Neural cell (in vitro differentiated cells): ENCODE measurements around the gene ELOVL1.

ENCODE experiments used
- EZH2 ChIP-seq: fragments of 200-600, 300-800 bp; shearing (Covaris generic), sonication (generic); IDR thresholded peaks from 2 replicates; pipeline ENCODE4 v1.6.1; 2014; ENCODE audit warnings: antibody characterized with exemption, low read length, borderline replicate concordance, mild to moderate bottlenecking; ENCODE audit not compliant: insufficient read depth, poor library complexity, severe bottlenecking
- RAD21 ChIP-seq: fragments of 450-650 bp; conservative IDR thresholded peaks from 2 replicates; pipeline ENCODE4 v1.6.1; 2014; ENCODE audit warnings: antibody characterized with exemption, mild to moderate bottlenecking, moderate library complexity
- TAF1 ChIP-seq: IDR thresholded peaks from 2 replicates; pipeline ENCODE4 v1.6.1; 2012; ENCODE audit warnings: low read depth

DNA sequence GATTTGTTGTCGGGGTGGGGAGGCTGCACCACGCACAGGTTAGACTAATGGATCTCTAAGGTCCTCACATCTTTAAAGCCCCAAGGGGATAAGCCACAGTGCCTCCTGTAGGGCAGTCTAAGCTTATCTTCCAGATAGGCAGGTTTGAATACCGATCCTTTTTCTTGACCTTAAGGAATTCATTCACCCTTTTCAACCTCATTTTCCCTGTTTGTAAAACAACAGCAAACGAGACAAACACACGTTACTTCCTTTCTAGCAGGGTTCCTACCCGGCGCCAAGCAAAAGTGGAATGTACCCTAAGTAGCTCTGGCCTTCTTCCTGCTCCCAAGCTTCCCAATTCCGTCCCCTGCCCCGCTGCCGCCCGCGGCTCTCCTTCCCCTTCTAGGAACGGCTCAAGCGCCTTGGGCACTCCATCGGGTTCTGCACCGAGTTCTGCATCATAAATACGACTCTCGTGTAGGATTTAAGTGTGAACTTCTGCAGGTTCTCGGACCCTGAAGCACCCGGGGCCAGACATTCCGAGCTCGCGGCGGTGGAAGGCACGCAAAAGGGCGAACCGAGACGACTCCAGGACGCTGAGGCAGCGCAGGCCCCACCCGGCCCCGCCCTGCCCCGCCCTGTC lies 9.6 kb downstream of the ELOVL1 start:
- TF ChIP-seq TAF1 (no peak), EZH2 (no peak), RAD21 (peak; percentile 23)
